ENCODE data around the gene TNFAIP8.

TNFAIP8 gene

GRCh38 chr5:119346394-119346793 lies 9.4 kb upstream of the TNFAIP8 start:
- no peak for DNase-seq (ENCODE audit: low read depth in 2 of 2)

DNA sequence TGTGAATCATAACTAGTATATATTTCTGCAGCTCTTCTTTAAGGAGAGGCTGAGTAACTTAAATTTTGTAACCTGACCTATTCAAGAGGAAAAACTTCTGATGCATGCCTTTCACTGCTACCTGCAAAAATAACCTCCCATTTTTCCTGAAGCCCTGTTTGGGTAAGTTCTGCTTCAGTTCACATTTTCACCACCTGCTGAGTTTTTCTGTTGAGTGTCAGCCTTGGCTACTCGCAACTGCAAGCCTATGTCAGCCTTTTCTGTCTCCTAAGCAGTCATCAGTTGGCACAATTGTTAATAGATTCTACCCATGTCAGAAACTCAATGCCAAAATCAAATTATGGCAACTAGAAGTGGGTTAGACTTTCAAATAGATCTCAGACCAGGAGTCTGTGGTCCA lies 8.2 kb upstream of the TNFAIP8 start:
- no peak for DNase-seq (ENCODE audit: low read depth in 2 of 2)

- DNase-seq (ENCODE audit: low read depth in 2 of 2): no peak
These were observed 7.8 kb upstream of the TNFAIP8 start for GRCh38 chr5:119347991-119348390.

GRCh38 chr5:119353213-119353612 lies 2.6 kb upstream of the TNFAIP8 start:
- no peak for DNase-seq (ENCODE audit: low read depth in 2 of 2)

DNA sequence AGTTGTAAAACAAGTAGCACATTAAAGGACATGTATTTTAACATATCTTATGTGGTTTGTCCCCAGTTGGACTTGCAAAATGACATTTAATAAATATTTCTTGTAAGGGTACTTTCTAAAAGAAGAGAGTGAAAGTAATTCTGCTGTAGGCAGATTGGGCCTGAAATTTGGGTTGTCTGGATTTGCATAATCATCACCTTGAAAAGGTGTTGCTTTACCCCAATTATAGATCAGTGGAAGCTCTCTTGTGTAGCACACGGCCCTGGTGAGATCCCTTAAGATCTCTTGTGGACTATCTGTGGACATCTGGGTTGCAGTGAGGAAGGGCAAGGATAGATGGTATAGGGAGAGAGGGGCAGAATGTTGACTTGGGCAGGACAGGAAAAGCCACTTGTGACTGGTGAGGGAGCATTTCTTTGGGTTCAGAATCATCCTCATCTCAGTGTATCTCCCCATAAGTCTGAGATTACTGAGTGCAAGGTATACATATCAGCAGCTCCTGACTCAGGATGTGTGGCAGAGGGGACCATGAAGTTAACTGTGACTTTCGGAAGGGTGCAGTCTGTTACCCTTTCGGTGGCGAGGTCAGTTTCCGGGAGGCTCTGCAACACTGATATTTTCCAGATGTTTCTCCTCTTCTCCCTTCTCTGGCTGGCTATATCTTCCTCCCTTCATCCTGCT lies 2.0 kb upstream of the TNFAIP8 start:
- DNase-seq (ENCODE audit: low read depth in 2 of 2): no peak

DNA sequence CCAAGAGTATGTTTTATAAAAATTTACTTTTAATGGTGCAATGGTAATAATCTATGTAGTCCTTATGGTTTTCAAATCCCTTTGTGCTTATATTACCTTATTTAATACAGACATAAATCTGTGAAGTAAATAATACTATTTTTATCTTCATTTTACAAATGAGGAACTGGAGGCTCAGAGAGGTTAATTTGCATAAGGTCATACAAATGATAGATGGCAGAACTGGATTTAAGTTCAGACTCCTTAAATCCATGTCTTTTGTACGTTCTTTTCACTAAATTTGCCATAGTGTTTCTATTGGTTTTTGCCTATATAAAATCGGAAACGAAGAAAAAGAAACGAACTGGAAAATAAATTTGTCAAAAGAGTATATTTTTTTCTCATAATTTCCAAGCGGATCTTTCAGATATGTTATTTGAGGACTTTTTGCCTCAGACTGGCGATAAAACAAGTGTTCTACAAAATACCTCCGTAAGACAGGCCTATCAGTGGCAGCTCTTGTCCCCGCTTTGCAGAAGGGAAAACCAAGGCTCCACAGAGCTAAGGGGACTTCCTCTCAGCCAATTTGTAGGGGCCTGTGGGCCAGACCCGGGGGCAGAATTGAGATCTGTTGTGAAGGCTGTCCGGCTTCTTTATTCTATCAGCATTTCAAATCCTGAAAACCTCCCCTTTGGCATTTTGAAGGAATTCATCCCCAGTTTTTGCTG lies 1.1 kb upstream of the TNFAIP8 start:
- no peak for DNase-seq (ENCODE audit: low read depth in 2 of 2)

DNA sequence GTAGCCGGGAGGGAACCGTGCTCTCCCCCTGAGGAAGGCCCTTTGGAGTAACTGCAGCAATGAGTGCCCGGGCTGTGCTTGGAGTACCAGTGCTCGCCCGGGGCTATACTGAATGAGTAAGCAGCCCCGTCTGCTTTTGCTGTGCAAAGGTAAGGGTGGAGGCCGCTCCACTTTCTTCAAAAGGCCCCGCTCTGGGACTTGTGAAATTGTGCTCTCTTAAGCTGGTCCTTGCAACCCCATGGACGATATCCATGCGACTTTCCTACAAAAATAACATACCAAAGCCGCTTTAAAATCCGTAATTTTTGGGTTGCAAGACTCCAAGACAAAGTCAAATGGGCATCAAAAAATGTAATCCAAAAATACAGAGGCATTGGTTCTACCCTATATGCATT lies 578 bp upstream of the TNFAIP8 start:
- DNase-seq (ENCODE audit: low read depth in 2 of 2): no peak

GRCh38 chr5:119356612-119357188 lies 881 bp downstream of the TNFAIP8 start:
- DNase-seq (ENCODE audit: low read depth in 2 of 2): no peak

DNA sequence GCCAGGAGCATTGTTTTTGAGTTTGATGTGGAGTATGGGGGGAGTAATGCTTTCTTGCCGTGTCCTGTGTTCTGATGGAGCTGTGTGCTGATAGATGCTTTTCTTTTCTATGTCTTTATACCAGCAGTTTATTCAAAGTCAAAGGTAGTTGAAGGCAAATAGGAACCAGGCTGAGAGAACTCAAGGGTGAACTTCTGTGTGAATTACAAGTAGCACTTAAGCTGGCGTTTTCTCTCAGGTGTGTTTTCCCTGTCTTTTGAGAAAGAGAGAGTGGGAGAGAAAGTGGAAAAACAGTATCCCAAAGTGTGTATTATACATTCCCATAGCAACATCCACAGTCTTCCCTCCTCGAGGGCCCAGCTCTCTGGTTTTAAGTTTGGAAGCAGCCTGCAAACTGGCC lies 1.5 kb downstream of the TNFAIP8 start:
- DNase-seq (ENCODE audit: low read depth in 2 of 2): no peak

GRCh38 chr5:119357808-119358529 lies 2.1 kb downstream of the TNFAIP8 start:
- no peak for DNase-seq (ENCODE audit: low read depth in 2 of 2)

DNA sequence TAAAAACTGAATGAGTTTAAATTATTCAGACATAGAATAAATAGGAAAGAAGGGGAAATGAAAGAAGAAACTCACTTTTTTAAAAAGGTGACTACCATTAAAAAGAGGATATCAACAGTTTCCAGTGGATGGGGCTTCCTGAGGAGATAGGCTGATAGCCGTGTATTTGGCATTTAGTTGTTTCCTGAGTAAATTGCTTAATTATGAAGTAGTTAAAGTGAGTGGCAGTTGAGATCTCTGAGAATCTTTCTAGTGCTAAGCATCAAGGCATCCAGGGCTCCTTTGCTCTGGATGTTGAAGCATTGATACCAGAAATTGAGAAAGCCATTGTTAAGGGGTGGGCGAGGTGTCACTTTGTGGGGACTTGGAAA lies 2.7 kb downstream of the TNFAIP8 start:
- no peak for DNase-seq (ENCODE audit: low read depth in 2 of 2)

DNA sequence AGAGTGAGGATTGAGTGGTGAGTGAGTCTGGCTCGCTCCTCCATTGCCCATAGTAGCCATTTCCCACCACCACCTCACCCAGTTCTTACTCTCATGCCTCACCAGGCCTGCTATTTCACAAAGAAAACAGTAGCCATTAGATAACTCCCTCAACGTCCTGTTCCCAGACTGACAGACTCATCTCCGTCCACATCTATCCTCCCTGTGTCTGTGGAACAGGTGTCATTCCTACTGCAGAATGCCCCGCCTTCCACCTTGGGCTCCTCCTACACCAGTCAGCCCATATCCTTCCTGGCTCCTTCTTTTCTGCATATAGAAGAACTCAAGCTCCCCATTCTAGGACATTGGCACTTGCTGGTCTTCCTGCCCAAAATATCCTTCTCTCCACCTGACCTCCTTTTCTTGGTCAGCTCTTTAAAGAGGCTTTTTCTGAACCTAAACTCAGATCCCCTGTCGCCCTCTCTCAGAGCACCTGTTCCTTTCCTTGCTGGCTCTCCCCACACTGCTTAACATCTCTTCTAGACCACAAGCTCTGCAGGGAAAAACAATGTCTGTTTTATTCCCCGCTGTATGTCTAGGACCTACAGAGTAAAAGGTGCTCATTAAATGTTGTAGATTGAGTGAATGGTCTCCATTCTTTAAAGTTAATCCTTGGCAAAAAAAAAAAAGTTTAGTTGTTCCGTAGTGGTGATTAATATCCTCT lies 3.2 kb downstream of the TNFAIP8 start:
- no peak for DNase-seq (ENCODE audit: low read depth in 2 of 2)

- no peak for DNase-seq (ENCODE audit: low read depth in 2 of 2)
These were observed 4.1 kb downstream of the TNFAIP8 start for GRCh38 chr5:119359737-119360413.

GRCh38 chr5:119360905-119361593 lies 5.2 kb downstream of the TNFAIP8 start:
- DNase-seq (ENCODE audit: low read depth in 2 of 2): no peak

GRCh38 chr5:119361594-119362125 lies 5.8 kb downstream of the TNFAIP8 start:
- DNase-seq (ENCODE audit: low read depth in 2 of 2): no peak

DNA sequence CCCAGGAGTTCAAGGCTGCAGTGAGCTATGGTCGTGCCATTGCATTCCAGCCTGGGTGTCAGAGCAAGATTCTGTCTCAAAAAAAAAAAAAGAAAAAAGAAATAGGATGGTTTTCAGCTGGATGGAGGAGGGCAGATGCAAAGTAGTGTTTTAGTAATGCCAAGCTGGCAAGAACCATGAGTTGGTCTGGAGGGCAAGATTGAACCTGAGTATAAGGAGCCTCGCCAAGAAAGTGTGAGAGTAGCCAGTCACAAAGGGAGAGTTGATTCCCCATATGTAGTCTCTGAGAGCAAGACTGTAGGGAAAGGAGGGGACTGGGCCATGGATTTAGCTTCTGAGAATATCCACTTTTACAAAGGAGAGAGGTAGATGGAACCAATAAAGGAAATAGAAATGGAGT lies 6.9 kb downstream of the TNFAIP8 start:
- DNase-seq (ENCODE audit: low read depth in 2 of 2): no peak

- no peak for DNase-seq (ENCODE audit: low read depth in 2 of 2)
These were observed 7.5 kb downstream of the TNFAIP8 start for GRCh38 chr5:119363271-119363670.

- DNase-seq (ENCODE audit: low read depth in 2 of 2): no peak
These were observed 8.1 kb downstream of the TNFAIP8 start for GRCh38 chr5:119363936-119364335.

- no peak for DNase-seq (ENCODE audit: low read depth in 2 of 2)
These were observed 10.2 kb downstream of the TNFAIP8 start for GRCh38 chr5:119365847-119366539.

GRCh38 chr5:119366540-119366881 lies 10.7 kb downstream of the TNFAIP8 start:
- DNase-seq (ENCODE audit: low read depth in 2 of 2): no peak

Measured in activated CD8-positive, alpha-beta memory T cell treated with anti-CD3 and anti-CD28 coated beads for 4 hours (primary cell).